ENCODE measurements around the gene ZNF710. TPM values are rescaled to one million over a fixed set of nuclear protein-coding genes. Genes with fewer than 3 reads are reported as not detected.

ZNF710 gene
- total and polyA plus RNA-seq, 2 donors (not counting 3 experiments of a cell fraction or from before 2014, with no cell fraction given) = 8.9 to 32.4 TPM

DNA sequence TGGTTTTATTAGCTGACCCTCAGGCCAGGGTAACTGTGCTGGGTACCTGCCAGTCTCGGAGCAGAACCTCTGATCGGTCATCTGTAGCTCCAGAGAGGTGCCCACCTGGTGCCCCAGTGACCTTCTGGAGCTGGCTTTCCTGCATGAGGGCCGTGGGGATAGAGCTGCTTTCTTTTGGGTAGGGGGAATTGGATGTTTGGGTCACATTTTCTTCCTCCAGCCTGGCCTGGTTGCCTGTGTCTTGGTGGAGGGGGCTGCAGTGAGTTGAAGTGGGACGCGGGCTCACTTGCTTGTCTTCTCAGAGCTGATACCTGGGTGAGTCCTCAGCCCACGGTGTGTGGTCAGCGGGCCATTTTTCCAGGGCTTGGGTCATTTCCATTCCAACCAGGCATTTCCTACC is 2.6 kb downstream of the ZNF710 start:
- Histone ChIP-seq H3K27ac (ENCODE audit: insufficient read depth, low read depth, low read length) (peak overlapping the region; percentile 15), H3K4me2 (ENCODE audit: insufficient read depth, low read length) (no peak overlapping the region), H3K4me1 (ENCODE audit: control insufficient read depth, extremely low read depth, insufficient read depth, low read length) (peaks cover 45% of the 10 kb centered on the region), H3K27me3 (ENCODE audit: control insufficient read depth in 2 of 2, insufficient read depth in 2 of 2, low read length in 2 of 2) (no peaks in the 10 kb centered on the region), H3K4me3 (replicated peaks in 1 of 3; ENCODE audit: insufficient read depth in 1 of 3, low read depth in 1 of 3, low read length in 3 of 3) (no peak overlapping the region), H3K9ac (replicated peaks; ENCODE audit: extremely low read depth, insufficient read depth, low read length) (no peak overlapping the region), H3K36me3 (ENCODE audit: control insufficient read depth in 2 of 2, extremely low read depth in 1 of 2, insufficient read depth in 2 of 2, low read length in 2 of 2) (peaks cover 0 to 2% of the 10 kb centered on the region in 2 experiments), H3K9me1 (replicated peaks; ENCODE audit: control insufficient read depth, extremely low read depth, insufficient read depth, low read length) (no peaks in the 10 kb centered on the region), H3K9me3 (replicated peaks; ENCODE audit: control insufficient read depth, insufficient read depth, low read length) (no peaks in the 10 kb centered on the region), H3K79me2 (ENCODE audit: control insufficient read depth, insufficient read depth, low read length) (peaks cover 56% of the 10 kb centered on the region), H4K20me1 (replicated peaks; ENCODE audit: control insufficient read depth, extremely low read depth, insufficient read depth, low read length) (no peaks in the 10 kb centered on the region), H2AFZ (ENCODE audit: low read depth, low read length) (no peak overlapping the region)
- intact Hi-C loops (cut with micrococcal nuclease) (loop anchor here (2.0 to 5.0 kb wide), 2 partner anchors 17 to 91 kb away; partner anchors contain the start of gene ARPIN), dilution Hi-C loops (cut with MboI; ENCODE audit: extremely low pct_ligation_motif_present, low sequenced_read_pairs) (no loop called here)
- ChIA-PET CTCF (interaction anchor here (0.6 to 4.1 kb wide), 5 partner anchors 9 to 106 kb away, joined by 3 to 22 read pairs (median 3); no protein-coding TSS in a partner anchor), POLR2A (no interaction called here)
- no peak for DNase-seq (ENCODE audit: low read depth, low spot score)
- BruUV-seq (replicated peaks) = no TSS peak
- FAIRE-seq = no peak
- no peak for TF ChIP-seq POLR2AphosphoS5 (IDR thresholded peaks at IDR 0.05; ENCODE audit: insufficient read depth, low read depth, low read length)
- TF ChIP-seq EZH2 (IDR thresholded peaks at IDR 0.05; ENCODE audit: borderline replicate concordance, low read depth, low read length, severe bottlenecking) = no peak
- TF ChIP-seq, protein P1, sequence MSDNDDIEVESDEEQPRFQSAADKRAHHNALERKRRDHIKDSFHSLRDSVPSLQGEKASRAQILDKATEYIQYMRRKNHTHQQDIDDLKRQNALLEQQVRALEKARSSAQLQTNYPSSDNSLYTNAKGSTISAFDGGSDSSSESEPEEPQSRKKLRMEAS (IDR thresholded peaks at IDR 0.05; ENCODE audit: insufficient read depth, insufficient read length) = no peak
- TF ChIP-seq GATA2 (IDR thresholded peaks at IDR 0.05; ENCODE audit: insufficient read depth, insufficient read length, low read depth, low read length) = no peak
- no peak for TF ChIP-seq FOS (IDR thresholded peaks at IDR 0.05; ENCODE audit: borderline replicate concordance, insufficient read depth, low read length)
- no peak for TF ChIP-seq POLR2A (IDR thresholded peaks at IDR 0.05; ENCODE audit: low read depth, low read length)
- TF ChIP-seq JUN (IDR thresholded peaks at IDR 0.05; ENCODE audit: borderline replicate concordance, insufficient read depth, insufficient read length, low read depth) = no peak

DNA sequence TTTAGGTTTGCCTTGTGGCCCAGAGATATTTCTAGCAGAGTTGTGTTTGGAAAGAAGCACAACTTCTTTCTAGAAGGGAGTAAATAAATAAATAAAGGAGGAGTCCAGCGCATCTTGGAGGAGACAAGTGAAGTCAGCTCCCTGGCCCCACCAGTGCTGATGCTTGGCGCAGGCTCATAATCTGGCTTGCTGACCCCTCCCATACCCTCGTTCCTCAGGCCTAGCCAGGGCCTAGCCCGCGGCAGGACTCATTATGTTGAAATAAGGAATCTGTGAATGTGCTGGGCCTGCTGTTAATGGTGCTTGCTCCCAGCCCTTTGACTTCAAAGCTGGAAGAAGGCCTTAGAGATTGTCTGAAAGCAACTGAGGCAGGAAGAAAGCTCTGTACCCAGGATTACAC is 3.1 kb downstream of the ZNF710 start:
- Histone ChIP-seq H3K4me1 (ENCODE audit: control insufficient read depth, extremely low read depth, insufficient read depth, low read length) (peaks cover 40% of the 10 kb centered on the region), H4K20me1 (replicated peaks; ENCODE audit: control insufficient read depth, extremely low read depth, insufficient read depth, low read length) (no peaks in the 10 kb centered on the region), H3K9ac (replicated peaks; ENCODE audit: extremely low read depth, insufficient read depth, low read length) (no peak overlapping the region), H3K4me2 (ENCODE audit: insufficient read depth, low read length) (no peak overlapping the region), H2AFZ (ENCODE audit: low read depth, low read length) (no peak overlapping the region), H3K9me1 (replicated peaks; ENCODE audit: control insufficient read depth, extremely low read depth, insufficient read depth, low read length) (no peaks in the 10 kb centered on the region), H3K36me3 (ENCODE audit: control insufficient read depth in 2 of 2, extremely low read depth in 1 of 2, insufficient read depth in 2 of 2, low read length in 2 of 2) (peaks cover 0 to 2% of the 10 kb centered on the region in 2 experiments), H3K27ac (ENCODE audit: insufficient read depth, low read depth, low read length) (peak overlapping the region; percentile 18), H3K9me3 (replicated peaks; ENCODE audit: control insufficient read depth, insufficient read depth, low read length) (no peaks in the 10 kb centered on the region), H3K79me2 (ENCODE audit: control insufficient read depth, insufficient read depth, low read length) (peaks cover 61% of the 10 kb centered on the region), H3K4me3 (replicated peaks in 1 of 3; ENCODE audit: insufficient read depth in 1 of 3, low read depth in 1 of 3, low read length in 3 of 3) (no peak overlapping the region), H3K27me3 (ENCODE audit: control insufficient read depth in 2 of 2, insufficient read depth in 2 of 2, low read length in 2 of 2) (no peaks in the 10 kb centered on the region)
- CTCF ChIA-PET = interaction anchor here (0.6 to 4.1 kb wide), 4 partner anchors 9 to 105 kb away, joined by 3 to 22 read pairs (median 3); no protein-coding TSS in a partner anchor
- intact Hi-C loops (cut with micrococcal nuclease) (loop anchor here (2.0 to 5.0 kb wide), 2 partner anchors 17 to 92 kb away; partner anchors contain the start of gene ARPIN), dilution Hi-C loops (cut with MboI; ENCODE audit: extremely low pct_ligation_motif_present, low sequenced_read_pairs) (no loop called here)
- no peak for TF ChIP-seq POLR2AphosphoS5 (IDR thresholded peaks at IDR 0.05; ENCODE audit: insufficient read depth, low read depth, low read length)
- TF ChIP-seq FOS (IDR thresholded peaks at IDR 0.05; ENCODE audit: borderline replicate concordance, insufficient read depth, low read length) = no peak
- peak; percentile 12 for FAIRE-seq
- no peak for DNase-seq (ENCODE audit: low read depth, low spot score)
- POLR2A ChIA-PET = interaction anchor here (1.4 kb wide), 1 partner anchor 31 kb away, joined by 3 read pairs; no protein-coding TSS in a partner anchor
- no TSS peak for BruUV-seq (replicated peaks)
